T-helper 2 cell treated with Interferon-gamma antibody and Interleukin-4, amounts not matched to agents 100 ng/mL and 5 ng/mL, for 36 hours (primary cell): ENCODE measurements around the gene COA4. TPM values are rescaled to one million over a fixed set of nuclear protein-coding genes. Genes with fewer than 3 reads are reported as not detected.
"Not testable (repeated sequence)": the region's sequence is repeated elsewhere in the genome, so short reads cannot be mapped to it uniquely, and the experiment has no call there.

Experiments used
- intact Hi-C: fragments of 100-400 bp; cut with micrococcal nuclease; formaldehyde crosslinking; loops from one replicate; pipeline ENCODE4 v1.15.1; 2023
- total RNA-seq: library from RNA; stranded (reverse); gene quantifications from 2 replicates; pipeline ENCODE4 v1.2.3, GENCODE V29; 2022

Gene COA4
- total RNA-seq, result 68.3 and 70.4 TPM in 2 replicates

DNA sequence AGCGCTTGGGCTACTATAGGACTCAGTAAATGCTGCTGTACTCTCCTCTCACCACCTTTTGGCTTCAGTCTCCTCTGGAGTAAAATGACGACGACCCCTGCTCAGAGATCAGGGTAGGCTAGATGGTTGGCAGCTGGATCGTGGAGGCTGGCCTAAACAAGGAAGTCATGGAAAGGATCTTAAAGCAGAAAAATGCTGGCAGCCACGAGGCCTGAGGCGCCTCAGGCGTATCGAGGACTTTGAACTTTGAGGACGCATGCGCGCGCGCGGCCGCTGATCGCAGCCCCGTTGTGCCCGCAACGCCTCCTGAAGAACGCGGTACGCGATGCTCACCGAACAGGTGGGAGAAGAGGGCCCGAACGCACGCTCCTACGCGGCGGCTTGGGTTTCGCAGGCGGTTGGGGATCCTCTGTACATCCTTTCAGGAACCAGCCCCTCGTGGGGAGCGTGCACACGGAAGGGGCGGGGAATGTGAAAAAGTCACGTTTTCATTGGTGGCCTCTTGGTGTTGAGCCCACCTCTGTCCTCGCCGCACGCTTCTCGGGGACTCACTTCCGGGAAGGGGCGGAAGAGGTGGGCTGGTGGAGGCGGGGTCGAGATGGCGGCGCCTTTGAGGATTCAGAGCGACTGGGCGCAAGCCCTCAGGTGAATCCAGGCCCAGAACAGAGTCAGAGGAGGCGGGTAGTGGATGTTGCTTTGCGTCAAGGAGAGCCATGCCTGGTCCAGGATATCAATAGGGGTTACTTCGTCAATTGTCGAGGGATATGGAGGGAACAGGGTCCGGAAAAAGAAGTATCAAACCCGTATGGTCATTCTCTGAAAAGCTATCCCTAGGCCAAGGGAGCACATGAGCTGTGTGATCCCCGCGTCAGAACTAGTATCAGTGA is at the start of gene COA4, which contains the start of gene PAAF1:
Gene COA4 (minus strand): TSS at position 423 of the 887 bp plus-strand sequence. CDS start 3,468 bp downstream, outside the sequence.
Gene PAAF1 (plus strand): TSS at position 576 of the 887 bp plus-strand sequence. CDS start 23 bp downstream, at position 599.
- intact Hi-C loops, result loop anchor here (1.0 to 2.0 kb wide), 6 partner anchors 88 to 522 kb away; partner anchors contain the start of genes C2CD3, PGM2L1, PPME1 and RAB6A

DNA sequence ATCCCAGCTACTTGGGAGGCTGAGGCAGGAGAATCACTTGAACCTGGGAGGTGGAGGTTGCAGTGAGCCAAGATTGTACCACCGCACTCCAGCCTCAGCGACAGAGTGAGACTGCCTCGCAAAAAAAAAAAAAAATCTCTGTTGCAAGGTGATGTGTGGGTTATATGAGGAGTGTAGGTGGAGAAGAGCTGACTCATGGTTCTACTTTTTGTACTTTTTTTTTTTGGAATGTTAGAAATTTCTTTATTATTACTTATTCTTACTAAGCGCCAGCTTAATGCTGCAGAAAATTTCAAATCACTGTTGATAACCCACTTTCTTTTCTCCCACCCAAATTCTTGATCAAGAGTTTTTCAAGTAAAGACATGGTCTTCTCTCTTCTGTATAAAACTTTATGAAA is 44.5 kb upstream of the COA4 start:
- intact Hi-C loops, result no loop called here

DNA sequence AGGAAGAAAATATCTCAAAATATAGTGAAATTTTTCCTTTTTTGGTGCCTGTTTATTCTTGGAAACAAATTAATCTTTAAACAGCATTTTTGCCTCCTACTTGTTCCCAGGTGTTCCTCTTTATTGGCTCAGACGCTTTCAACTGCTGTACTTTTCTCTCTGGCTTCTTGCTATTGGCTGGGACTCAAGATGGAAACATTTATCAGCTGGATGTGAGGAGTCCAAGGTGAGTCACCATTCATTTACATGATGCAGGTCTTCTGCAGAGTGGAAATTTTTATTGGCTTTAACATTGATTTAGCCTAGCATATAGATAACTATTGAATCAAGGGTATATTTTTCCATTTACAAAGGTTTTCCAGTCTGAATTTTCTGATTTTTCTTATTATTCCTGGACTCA is 39.8 kb upstream of the COA4 start:
- intact Hi-C loops, result no loop called here

DNA sequence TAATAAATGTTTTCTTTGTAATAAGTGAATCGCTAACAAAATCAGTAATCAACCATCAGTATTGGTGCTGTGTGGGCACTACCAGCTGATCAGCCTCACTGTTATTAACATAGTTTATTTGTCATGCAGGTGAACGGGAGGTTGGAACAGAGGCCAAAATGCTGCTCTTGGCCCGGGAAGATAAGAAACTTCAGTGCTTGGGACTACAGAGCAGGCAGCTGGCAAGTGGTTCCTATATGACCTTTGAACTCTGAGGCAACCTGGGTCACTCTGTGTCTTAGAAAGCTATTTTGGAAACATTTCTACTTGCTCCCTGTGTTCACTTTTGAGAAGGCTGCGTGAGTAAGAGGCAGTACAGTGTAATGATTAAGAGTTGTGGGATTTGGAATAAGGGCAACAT is 37.6 kb upstream of the COA4 start:
- intact Hi-C loops, result no loop called here

DNA sequence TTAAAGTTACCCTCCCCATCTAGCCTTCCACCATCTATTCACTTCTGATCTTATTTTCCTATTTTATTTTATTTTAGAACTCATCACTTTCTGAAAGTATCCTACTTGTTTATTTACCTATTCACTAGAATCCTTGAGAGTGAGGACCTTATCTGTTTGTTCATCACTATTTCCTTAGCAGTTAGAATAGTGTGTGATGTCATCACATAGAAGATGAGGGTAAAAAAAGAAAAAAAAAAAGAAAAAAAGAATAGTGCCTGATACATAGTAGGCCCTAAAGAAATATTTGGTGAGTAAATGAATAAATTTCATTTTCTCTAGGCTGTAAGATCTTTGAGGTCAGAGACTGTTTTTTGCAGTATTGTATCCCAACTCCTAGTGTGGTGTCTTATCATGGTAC is 36.8 kb upstream of the COA4 start:
- intact Hi-C loops, result no loop called here

DNA sequence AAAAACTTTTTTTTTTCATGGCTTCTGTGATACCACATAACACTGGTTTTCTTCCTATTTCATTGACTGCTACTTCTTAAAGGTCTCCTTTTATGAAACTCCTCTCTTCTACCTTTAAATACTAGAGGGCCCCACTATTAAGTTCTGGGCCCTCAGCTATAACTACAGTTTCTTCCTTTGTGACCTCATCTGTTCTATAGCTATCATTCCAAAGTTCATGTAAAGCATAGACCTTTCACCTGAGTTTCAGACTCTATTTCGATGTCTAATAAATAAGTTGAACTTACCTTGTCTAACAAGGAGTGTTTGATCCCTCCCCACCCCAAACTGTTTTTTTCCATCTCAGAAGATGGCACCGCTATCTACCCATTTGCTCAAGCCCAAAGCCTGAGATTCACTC is 35.4 kb upstream of the COA4 start:
- intact Hi-C loops, result no loop called here

DNA sequence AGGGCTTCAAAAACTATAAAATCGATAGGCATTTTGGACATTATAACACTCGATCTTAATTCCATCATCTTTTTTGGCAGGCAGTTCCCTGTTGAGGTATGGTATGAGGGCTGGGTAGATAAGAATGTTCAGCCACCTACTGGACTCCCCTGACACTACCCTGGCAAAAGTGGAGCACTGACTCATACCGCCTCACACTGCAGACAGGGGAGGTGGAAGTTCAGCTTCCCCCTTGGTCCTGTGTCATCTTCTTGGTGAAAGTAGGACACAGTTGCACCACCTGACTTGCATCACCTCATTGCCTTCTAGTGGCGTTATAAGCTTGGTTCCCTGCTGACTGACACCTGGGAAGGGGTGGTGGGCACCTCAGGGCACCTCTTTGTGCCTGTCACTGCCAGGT is 30.5 kb upstream of the COA4 start:
- intact Hi-C loops, result no loop called here

DNA sequence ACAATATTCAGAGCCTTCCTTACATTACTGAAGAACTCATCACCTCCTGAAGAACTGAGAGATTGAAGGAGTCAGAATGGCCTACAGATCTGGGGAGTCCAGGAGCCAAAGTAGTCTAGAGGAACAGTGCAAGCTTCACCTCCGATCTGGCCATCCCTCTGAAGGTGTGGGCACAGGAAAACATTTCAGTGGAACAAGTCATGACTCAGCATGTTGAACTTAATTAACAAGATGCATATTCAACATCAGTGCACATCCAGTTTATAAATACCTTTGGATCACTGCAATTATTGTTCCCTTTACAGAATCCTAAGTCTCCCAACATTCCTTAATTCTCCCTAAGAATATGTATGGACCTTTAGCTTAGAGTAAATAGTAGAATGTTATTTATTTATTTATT is 25.7 kb upstream of the COA4 start:
- intact Hi-C loops, result no loop called here

DNA sequence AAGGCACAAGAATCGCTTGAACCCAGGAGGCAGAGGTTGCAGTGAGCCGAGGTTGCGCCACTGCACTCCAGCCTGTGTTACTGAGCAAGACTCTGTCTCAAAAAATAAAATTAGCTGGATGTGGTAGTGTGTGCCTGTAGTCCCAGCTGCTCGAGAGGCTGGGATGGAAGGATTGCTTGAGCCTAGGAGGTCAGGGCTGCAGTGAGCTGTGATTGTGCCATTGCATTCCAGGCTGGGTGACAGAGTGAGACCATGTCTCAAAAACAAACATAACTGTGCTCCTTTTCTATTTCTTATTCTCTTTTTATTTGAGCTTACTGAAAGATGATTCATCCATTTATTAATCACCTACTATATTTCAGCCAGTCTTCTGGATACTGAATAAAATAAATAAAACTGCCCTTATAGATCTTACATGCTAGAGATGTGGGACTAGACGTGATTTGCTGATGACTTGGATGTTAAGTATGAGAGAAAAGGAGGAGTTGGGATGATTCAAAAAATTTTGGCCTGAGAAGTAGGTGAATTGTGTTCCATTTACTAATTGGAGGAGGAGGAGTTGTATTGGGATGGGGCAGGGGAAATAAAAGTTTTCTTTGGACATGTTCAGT is 18.2 kb upstream of the COA4 start:
- intact Hi-C loops, result no loop called here

DNA sequence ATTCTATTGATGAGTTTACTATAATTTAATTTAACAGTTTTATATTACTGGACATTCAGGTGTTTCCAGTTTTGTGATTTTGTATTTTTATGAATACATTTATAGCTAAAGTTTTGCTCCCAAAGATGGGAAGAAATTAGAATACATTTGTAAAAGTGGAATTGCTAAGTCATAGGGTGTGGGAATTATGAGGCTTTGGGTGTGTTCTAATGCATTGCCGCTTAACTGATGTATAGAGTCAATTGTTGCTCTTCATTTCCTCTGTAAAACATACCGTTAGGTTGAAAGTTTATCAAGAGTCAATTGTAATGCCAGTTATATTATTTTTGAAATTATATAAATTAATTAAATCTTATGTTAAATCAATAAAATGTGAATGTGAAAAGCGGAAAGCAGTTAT is 16.4 kb upstream of the COA4 start:
- intact Hi-C loops, result no loop called here

DNA sequence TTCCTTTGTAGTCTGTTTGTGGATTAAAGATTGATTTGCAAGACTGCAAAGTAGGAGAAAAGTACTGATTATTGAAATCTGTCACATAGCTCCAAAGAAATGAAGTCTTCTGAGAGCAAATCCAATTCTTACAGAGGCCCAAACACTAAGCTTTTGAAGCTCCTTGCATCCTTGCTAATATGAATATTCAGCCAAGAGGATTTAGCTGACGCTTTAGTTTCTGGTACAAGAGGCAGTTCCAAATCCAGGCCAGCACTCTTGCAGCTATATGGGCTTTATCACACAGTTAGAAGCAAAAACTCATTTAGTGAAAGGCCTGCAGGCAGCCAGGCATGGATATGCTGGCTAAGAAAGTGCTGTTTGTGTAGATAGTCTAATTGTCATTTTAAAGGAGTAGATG is 12.9 kb upstream of the COA4 start:
- intact Hi-C loops, result no loop called here

DNA sequence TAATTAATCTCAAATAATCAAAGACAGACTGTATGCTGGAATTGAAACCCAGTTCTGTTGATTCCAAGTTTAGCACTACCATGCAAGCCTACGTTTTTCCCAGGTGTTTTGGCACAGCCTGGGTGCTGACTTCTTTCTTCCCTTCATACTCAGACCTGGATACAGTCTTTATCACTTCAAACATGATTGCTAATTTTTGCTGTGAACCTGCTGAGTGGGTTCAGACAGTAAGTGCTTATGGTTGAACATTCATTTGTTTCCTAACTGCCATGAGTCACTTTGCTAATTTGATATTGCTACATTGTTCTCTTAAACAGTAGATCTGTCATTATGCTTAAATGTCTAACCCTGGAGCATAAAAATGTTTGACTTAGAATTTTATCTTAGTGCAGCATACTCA is 12.4 kb upstream of the COA4 start:
- intact Hi-C loops, result no loop called here

DNA sequence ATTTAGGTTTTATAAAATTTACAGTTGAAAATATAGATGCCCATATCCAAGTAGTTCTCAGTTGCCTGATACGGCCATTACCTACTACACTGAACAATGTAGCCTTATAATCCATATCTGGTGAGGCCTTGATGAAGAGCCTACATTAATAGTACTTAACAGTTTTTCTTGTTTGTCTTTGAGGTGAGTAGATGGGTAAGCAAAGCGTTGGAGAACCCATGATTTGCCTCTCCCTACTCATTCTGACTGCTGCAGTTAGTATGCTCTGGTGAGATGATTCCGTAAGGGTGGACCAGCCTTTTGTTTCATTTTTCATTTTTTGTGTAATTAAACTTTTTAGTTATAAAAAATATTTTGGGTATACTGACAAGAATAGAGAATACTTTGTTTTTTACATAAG is 11.6 kb upstream of the COA4 start:
- intact Hi-C loops, result no loop called here

DNA sequence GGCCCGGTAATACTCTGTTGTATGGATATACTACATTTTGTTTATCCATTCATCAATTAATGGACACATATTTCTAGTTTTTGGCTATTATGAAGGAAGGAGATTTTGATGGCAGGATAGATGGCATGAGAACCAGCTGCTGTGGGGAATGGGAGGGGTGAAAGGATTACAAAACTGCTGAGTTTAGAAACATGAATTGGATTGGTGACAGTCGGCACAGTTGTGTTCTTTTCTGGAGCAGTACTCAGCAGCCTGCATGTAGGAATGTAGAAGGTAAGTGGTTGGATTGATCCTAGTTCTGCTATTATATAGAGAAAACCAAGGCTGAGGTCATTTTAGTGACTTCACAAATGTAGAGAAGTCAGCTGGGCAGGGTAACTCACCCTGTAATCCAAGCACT is 7.2 kb upstream of the COA4 start:
- intact Hi-C loops, result no loop called here

DNA sequence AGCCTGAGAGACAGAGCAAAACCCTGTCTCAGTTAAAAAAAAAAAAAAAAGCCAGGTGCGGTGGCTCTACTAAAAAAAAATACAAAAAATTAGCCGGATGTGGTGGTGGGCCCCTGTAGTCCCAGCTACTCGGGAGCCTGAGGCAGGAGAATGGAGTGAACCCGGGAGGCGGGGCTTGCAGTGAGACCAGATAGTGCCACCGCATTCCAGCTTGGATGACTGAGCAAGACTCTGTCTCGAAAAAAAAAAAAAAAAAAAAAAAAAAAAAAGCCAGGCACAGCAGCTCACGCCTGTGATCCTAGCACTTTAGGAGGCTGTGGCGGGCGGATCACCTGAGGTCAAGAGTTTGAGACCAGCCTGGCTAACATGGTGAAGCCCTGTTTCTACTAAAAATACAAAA is 3.8 kb upstream of the COA4 start:
- intact Hi-C loops, result not testable (repeated sequence)

DNA sequence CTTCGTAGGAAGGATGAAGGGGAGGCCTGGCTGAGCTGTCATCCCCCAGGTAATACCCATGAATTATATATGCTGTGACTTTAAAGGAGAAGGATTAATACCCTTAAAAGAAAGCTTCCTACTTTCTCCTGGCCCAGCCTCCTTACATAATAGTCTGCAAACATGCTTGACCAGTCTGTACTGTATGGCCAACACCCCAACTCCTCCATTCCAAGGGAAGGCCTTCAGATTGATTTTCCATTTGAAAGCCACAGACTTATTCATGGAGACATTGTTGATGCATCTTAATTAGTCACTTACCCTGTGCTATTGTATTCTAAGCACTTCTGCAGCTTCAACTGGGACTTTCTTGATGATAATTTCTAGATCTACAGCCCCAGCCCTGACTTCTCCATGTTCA is 2.1 kb upstream of the COA4 start:
- intact Hi-C loops, result no loop called here

DNA sequence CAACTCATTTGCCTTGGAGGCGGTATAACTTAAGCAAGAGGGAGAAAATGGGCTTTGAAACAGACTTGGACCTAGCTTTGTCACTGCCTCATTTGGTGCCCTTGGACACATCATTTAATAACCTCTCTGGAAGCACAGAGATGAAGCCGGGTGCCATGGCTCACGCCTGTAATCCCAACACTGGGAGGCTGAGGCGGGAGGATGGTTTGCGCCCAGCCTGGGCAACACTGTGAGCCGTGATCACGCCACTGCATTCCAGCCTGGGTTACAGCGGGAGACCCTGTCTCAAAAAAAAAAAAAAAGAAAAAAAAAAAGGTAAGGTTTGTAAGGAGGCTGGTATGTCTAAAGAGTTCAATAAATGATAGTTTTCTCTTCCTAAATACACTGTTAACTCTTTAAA is 806 bp downstream of the COA4 start:
- intact Hi-C loops, result loop anchor here (1.0 to 2.0 kb wide), 6 partner anchors 88 to 522 kb away; partner anchors contain the start of genes C2CD3, PGM2L1, PPME1 and RAB6A

DNA sequence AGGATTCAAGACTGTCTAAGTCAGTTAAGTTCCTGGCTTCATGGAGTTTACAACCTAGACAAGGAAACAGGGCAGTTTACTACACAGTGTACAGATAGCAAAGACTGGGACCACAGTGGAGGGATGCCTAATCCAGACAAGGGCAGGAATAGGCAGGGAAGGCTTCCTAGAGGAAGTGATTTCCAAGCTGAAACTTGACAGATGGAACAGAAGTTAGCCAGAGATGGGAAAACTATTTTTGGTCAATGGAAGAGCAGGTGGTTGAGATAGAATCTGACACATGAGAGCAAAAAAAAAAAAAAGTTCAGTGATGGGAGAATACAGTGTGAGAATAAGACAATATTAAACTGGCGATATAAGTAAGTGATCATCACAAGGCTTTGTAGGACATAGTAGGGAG is 1.3 kb downstream of the COA4 start:
- intact Hi-C loops, result no loop called here

DNA sequence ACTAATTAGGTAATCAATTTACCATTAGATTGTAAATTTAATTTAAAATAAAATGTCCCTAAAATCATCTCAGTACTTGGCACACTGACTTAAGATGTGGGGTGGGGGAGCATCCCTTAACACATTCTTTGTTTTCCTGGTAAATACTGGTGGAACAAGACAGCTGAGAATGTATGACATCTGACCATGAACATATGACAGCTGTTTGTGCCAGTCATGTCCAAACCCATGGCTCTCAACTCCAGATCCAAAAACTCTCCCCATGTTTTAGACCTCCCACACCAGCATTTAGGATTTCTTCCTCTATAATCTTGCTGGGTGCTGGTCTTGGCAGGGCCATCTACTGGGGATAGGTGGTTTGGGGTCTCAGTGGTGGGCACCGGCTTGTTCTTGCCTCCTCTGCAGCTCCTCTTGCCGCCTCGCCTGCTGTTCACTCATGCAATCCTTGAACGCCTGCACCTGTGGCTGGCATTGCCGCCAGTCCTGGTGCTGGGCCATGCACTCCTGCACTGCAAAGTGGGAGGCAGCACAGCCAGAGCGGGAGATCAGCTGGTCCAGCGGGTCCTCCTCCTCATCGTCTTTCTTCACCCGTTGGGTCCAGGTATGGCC is 3.8 kb downstream of the COA4 start:
- intact Hi-C loops, result no loop called here

DNA sequence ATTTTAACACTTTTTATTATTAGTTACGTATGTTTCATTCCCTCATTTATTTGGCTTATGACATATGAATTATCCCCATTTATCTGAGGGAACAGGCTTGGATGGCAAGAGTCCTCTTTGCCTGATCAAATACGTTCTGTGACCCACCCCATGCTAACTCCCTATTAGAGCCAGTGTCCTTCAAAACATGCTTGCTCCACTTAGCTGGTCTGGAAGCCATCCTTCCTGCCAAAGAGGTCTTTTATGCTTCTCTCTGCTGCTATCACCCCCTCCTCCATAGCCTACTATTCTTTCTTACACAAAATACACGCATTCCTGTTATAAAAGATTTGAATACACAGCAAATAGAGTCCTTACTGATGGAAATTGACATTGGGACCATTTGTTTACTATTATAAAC is 6.4 kb downstream of the COA4 start:
- intact Hi-C loops, result no loop called here

DNA sequence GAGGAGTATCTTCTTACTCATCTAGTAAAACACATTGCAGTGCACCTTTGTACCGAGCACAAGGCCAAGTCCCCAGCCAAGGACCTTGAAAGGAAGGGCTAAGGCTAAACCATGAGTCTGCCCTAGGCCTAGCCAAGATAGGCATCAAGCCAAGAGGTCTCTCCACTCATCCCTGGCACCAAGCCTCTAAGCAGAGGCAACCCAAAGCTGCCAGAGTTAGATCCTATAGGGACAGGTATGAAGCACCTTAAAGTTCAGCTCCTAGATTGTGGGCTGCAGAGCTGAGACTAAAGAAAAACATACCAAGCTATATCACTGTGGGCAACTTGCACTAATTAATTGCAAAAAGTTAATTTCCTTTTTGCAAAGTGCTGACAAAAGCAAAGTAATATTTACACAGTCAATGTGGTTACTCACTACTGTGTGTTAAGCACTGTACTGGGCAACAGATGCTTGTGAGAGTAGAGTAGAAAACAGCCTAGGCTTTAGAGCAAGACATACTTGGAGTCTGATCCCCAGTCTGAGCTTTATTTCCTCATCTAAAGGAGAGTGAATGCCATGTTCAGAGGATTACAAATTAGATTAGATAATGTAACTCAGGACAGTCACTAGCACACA is 7.2 kb downstream of the COA4 start:
- intact Hi-C loops, result no loop called here

DNA sequence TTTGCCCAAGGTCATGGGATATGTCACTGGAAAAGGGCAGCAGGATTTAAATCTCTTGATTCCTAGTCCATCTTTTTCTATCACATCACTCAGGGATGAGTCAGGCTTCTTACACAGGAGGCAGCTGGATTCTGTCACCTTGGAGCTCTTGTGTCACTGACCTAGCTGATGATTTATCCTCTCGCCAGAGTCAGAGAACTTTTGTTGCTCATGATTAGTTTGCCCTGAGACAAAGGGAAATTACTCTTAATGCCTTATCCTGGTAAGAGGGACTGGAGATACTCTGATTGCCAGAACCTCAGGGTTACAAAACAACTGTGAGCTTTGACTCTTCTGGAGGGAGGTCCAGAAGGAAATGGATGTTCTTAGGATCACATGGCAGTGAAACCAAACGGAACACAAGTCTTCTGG is 10.1 kb downstream of the COA4 start:
- intact Hi-C loops, result no loop called here
